ENCODE measurements around the gene ADAMTSL3. TPM values are rescaled to one million over a fixed set of nuclear protein-coding genes. Genes with fewer than 3 reads are reported as not detected.

The ADAMTSL3 gene
- total and polyA plus RNA-seq, 8 donors, result 0.54 to 19.2 (median 6.1) TPM

DNA sequence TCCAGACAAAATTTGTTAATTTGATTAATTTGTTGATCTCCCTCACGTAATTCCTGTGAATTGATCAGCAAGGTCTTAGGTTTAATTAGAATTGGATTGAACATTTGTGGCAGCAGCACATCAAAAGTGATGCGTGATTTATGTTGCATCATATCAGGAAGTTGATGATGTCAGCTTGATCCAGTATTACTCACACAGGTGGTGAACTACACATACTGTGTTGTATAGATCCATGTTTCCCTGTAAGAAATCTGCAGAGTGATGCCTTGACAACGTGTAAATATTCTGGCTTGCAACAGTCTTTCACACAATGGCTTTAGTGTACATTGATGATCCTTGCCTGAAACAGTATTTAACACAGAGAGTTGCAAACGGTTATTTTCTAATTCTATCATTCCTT, 200.4 kb downstream of the ADAMTSL3 start:
- intact Hi-C loops (cut with DNase I), result no loop called here
- H3K27ac ChIP-seq, result peak overlapping the region; percentile 9 to 79 (median 68)
- WGBS, 2 donors, result 75 to 78% methylated on average over 4 of the region's 4 CpGs
- TF ChIP-seq, protein P1, sequence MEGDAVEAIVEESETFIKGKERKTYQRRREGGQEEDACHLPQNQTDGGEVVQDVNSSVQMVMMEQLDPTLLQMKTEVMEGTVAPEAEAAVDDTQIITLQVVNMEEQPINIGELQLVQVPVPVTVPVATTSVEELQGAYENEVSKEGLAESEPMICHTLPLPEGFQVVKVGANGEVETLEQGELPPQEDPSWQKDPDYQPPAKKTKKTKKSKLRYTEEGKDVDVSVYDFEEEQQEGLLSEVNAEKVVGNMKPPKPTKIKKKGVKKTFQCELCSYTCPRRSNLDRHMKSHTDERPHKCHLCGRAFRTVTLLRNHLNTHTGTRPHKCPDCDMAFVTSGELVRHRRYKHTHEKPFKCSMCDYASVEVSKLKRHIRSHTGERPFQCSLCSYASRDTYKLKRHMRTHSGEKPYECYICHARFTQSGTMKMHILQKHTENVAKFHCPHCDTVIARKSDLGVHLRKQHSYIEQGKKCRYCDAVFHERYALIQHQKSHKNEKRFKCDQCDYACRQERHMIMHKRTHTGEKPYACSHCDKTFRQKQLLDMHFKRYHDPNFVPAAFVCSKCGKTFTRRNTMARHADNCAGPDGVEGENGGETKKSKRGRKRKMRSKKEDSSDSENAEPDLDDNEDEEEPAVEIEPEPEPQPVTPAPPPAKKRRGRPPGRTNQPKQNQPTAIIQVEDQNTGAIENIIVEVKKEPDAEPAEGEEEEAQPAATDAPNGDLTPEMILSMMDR (IDR thresholded peaks at IDR 0.05), result no peak
- H3K27me3 ChIP-seq, result no peaks in the 10 kb centered on the region
- no peak overlapping the region for H3K4me3 ChIP-seq
- H3K36me3 ChIP-seq, result no peaks in the 10 kb centered on the region
- DNase-seq (no peak), ATAC-seq (peak; percentile 34 to 53 (median 43)), FAIRE-seq (no peak)
- H3K9me3 ChIP-seq, result no peaks in the 10 kb centered on the region
- H3K4me1 ChIP-seq, result peaks cover 0 to 17% (median 17%) of the 10 kb centered on the region in 3 donors

DNA sequence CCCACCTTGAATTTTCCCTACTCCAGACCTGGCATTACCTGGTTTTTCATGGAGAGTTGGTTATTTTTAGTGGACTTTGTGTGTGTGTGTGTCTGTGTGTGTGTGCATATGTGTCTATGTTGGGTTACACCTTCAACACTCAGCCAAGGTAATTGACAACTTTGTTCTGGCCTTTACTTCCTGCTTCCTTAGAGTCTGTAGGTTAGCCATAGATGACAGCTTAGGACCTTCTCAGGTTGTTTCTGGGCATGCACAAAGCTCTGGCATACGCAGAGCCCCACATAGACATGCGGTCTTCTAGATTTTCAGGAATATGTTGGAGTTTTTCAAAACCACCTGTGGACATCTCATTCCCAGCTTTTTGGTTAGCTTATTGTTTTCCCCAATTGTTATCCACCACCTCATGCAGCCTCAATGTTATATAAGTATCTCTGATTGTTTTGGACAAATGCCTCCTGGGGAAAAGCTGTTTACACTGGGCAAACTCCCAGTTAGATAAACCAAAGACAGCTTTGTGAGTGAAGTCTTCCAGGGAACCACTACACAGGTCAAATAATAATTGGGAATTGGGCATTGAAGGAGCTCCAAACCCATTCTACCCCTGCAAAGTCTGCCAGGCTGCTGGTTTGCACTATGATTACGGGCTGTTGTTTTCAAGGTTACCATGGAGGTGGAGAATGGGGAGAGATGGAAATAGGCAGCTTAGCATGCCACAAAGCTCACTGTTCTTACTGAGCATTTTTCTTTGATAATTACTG, 201.2 kb downstream of the ADAMTSL3 start:
- H3K27me3 ChIP-seq, result no peaks in the 10 kb centered on the region
- 36 to 45% methylated on average over 3 of the region's 3 CpGs for WGBS, 2 donors
- DNase-seq, result peak in 2 of 6 donors; percentile 50 to 61
- ATAC-seq, result peak; percentile 85 to 93 (median 88)
- peaks cover 0 to 17% (median 17%) of the 10 kb centered on the region in 3 donors for H3K4me1 ChIP-seq
- intact Hi-C loops (cut with DNase I), result no loop called here
- no peak overlapping the region for H3K4me3 ChIP-seq
- peak overlapping the region; percentile 9 to 79 (median 68) for H3K27ac ChIP-seq
- H3K9me3 ChIP-seq, result no peaks in the 10 kb centered on the region
- TF ChIP-seq, protein P1 (IDR thresholded peaks at IDR 0.05), result no peak
- H3K36me3 ChIP-seq, result no peaks in the 10 kb centered on the region
- no peak for FAIRE-seq

DNA sequence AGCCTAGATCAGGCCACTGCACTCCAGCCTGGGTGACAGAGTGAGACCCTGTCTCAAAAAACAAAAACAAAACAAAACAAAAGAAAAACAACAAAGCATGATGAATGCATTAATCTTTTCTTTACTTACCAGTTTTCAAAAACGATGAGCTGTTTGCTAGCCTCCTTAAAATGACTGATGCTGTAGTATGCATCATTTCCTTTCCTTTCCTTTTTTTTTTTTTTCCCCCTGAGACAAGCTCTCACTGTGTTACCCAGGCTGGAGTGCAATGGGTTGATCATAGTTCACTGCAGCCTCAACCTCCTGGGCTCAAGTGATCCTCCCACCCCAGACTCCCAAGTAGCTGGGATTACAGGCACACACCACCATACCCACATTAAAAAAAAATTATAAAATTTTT, 202.0 kb downstream of the ADAMTSL3 start:
- peaks cover 0 to 17% (median 17%) of the 10 kb centered on the region in 3 donors for H3K4me1 ChIP-seq
- H3K27ac ChIP-seq, result peak overlapping the region in 2 of 4 donors; percentile 63 to 79
- DNase-seq, result no peak
- ATAC-seq, result no peak
- TF ChIP-seq, protein P1 (IDR thresholded peaks at IDR 0.05), result no peak
- no peak for FAIRE-seq
- intact Hi-C loops (cut with DNase I), result no loop called here
- no peak overlapping the region for H3K4me3 ChIP-seq
- no peaks in the 10 kb centered on the region for H3K27me3 ChIP-seq
- 68 to 77% methylated on average over 1 of the region's 1 CpG for WGBS, 2 donors
- no peaks in the 10 kb centered on the region for H3K9me3 ChIP-seq
- no peaks in the 10 kb centered on the region for H3K36me3 ChIP-seq

DNA sequence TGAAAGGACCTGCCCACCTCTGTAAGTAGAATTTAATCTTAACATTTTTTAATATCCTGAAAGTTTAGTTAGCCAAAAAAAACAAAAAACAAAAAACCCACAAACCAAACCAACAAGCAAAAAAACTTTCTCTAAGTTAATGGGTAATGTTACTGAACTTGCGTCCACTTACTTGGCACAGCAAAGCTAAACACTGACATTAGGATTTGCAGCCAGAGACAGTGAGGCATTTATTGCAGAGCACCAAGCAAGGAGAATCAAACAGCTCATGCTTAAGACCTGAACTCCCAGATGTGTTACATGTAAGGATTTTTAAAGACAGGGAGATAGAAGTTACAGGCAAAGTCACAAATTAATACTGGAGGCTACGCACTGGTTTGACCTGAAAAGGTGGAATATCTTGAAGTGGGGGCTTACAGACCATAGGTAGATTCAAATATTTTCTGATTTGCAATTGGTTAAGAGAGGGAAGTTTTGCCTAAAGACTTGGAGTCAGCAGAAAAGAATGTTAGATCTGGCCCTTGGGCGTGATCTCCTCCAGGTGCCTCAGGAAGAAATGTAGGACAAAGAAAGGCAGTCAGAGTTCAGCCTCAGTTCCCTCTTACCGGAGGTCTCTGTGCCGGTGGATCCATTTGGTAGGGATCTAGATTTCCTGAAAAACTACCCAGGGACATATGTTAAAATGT, 205.0 kb downstream of the ADAMTSL3 start:
- Histone ChIP-seq H3K9me3 (no peaks in the 10 kb centered on the region), H3K4me3 (no peak overlapping the region), H3K27ac (no peak overlapping the region), H3K36me3 (no peaks in the 10 kb centered on the region), H3K4me1 (peaks cover 0 to 17% (median 17%) of the 10 kb centered on the region in 3 donors), H3K27me3 (no peaks in the 10 kb centered on the region)
- TF ChIP-seq, protein P1 (IDR thresholded peaks at IDR 0.05), result no peak
- FAIRE-seq, result peak; percentile 32
- no peak for DNase-seq
- WGBS, 2 donors, result 85 to 90% methylated on average over 5 of the region's 5 CpGs
- no peak for ATAC-seq
- intact Hi-C loops (cut with DNase I), result no loop called here
